ENCODE measurements around the gene ZNF497.
"Not testable (repeated sequence)": the region's sequence is repeated elsewhere in the genome, so short reads cannot be mapped to it uniquely, and the experiment has no call there.

Gene ZNF497

DNA sequence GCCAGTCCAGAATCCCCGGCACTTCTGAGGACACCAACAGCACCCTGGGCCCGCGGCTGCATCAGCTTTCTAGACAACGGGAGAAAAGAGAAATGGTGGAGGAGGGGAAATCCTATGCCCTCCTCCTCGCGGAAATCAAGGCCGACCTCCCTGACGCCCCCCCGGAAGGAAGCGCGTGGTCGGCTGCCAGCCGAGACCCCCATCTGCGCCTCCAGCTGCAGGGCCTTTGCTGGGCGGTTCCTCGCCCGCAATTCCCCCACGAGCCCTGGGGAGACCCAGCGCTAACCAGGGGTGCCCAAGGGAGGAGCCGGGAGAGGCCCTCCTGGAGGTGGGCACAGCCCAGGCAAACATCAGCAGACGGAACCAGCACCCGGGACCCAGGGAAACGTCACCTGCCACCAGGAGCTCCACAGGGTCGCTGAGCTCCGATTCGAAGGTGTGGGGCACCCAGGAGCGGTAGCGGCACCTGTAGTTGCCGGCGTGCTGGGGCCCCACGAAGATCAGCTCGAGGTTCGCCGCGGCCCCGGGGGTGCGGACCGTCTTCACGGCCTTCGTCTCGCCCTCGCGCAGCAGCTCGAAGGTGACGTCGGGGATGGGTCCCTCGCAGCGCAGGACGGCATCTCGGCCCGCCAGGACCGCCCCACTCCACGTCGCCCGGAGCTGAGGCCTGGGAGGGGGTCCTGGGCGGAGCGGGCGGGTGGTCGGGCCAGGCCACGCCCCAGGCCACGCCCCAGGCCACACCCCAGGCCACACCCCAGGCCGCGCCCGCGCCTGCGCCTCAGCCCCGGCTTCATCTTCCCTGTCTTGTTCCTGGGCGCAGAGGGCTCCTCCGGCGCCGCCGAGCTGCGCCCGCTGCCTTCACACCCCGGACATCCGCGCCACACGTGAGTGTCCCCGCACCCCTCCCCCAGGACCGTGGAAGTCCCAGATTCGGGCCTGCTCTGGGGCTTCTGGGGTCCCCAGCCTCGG lies 15.3 kb downstream of the ZNF497 start:
- DNase-seq: peak; percentile 53

DNA sequence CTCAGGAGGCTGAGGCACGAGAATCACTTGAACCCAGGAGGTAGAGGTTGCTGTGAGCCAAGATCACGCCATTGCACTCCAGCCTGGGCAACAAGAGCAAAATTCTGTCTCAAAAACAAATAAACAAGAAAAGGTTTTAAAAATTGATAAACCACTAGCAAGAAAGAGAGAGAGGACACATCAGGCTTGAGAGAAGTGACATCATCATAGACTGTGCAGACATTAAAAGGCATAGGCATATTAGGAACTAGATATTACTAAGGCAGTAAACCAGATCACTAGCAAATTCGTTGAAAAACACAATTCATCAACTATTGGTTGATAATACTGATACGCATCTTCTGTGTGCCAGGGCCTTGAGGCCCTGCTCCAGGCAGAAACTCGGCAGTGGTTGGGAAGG lies 17.0 kb downstream of the ZNF497 start:
- DNase-seq: no peak

DNA sequence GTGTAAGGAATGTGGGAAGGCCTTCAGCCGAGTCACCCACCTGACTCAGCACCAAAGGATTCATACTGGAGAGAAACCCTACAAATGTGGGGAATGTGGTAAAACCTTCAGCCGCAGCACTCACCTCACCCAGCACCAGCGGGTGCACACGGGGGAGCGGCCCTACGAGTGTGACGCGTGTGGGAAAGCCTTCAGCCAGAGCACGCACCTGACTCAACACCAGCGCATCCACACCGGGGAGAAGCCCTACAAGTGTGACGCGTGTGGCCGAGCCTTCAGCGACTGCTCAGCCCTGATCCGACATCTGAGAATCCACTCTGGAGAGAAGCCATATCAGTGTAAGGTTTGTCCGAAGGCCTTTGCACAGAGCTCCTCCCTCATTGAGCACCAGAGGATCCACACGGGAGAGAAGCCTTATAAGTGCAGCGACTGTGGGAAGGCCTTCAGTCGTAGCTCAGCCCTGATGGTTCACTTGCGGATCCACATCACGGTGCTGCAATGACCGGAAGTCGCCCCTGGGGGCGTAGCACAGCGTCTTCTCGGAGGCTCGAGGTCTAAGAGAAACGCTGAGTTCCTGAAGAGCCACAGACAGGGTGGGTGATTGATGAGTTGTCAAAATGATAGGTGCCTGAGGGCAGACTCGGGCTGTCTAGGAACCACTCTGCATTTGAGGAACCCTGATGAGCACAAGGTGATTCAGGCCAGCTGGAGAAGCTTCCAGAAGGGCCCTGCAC lies 23.6 kb downstream of the ZNF497 start:
- no peak for DNase-seq

DNA sequence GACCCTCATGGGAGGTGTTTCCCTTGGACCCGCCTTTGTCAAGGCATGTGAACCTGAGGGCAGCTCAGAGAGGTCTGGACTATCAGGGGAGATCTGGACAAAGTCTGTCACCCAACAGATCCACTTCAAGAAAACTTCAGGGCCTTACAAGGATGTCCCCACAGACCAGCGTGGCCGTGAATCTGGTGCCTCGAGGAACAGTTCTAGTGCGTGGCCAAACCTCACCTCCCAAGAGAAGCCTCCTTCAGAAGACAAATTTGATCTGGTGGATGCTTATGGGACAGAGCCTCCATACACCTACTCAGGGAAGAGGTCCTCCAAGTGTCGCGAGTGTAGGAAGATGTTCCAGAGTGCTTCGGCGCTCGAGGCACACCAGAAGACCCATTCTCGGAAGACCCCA lies 24.2 kb downstream of the ZNF497 start:
- no peak for DNase-seq

DNA sequence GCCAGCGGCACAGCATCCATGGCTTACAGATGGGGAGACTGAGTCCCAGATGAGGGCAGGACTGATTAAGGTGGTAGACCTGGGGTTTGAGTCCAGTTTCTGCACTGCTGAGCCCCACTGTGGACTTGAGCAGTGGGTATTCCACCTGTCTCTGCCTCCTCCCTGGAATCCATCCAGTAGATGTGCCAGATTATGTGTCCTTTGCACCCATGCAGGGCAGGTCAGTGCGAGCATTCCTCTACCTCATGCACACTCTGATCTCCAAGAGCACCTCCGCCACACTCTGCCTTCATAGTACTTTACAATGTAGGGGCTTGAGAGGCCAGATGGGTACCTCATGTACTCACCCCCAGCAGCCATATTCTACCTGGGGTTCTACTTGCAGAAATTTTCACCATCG lies 25.7 kb downstream of the ZNF497 start:
- DNase-seq: no peak

DNA sequence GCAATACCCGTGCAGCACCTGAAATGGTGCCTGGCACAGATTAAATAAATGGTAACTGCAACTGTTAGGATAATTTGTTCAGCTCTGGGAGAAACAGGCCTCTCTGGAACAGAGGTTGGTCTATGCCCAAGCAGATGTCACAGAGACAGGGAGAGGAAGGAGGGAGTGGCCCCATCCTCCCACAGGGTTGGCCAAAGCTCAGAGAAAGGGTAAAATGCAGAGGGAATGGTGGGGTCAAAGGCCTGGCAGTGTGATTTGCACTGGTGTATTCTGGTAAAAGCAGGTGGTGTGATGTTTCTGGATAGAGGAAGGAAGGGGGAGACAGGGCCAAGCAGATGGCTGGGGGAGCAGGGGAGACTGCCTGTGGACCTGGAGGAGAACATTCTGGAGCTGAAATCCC lies 26.3 kb downstream of the ZNF497 start:
- no peak for DNase-seq

DNA sequence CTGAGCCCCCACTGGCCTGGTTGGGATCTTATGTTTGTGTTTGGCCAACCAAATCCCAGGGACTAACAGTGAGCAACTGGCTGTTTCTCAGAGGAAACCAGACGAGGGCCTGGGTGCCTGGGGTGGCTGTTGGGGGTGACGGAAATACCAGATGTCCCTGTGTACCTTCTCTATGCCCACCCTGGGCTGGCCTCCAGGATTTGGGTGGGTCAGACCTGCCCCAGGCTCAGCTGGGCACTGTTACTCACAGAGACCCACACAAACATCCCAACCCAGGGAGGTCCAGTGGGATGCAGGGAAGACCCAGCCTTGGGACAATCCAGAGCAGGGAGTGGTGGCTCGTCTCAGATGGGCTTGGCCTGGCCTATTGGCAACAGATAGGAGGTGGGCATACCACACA lies 26.9 kb downstream of the ZNF497 start:
- DNase-seq: no peak

DNA sequence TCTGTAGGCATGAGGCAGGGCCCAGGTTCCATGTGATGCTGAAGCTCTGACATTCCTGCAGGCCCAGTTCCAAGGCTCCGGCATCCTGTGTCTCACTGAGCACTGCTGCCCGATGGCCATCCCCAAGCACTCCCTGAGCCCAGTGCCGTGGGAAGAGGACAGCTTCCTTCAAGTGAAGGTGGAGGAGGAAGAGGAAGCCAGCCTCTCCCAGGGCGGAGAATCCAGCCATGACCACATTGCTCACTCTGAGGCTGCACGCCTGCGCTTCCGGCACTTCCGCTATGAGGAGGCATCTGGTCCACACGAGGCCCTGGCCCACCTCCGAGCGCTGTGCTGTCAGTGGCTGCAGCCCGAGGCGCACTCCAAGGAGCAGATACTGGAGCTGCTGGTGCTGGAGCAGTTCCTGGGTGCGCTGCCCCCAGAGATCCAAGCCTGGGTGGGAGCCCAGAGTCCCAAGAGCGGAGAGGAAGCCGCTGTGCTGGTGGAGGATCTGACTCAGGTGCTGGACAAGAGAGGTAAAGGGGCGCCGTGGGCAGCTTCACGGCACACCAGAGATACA lies 27.8 kb downstream of the ZNF497 start:
- no peak for DNase-seq

DNA sequence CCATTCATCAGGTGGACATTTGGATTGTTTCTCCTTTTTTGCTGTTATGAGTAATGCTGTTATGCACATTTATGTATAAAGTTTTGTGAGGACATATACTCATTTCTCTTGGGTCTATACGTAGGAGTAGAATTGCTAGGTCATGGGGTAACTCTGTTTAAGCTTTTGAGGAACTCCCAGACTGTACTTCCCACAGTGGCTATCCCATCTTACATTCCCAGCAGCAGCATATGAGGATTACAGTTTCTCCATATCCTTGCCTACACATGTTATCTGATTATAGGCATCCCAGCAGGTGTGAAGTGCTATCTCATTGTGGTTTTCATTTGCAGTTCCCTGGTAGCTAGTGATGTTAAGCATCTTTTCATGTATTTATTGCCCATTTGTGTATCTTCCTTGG lies 29.9 kb downstream of the ZNF497 start:
- no peak for DNase-seq

DNA sequence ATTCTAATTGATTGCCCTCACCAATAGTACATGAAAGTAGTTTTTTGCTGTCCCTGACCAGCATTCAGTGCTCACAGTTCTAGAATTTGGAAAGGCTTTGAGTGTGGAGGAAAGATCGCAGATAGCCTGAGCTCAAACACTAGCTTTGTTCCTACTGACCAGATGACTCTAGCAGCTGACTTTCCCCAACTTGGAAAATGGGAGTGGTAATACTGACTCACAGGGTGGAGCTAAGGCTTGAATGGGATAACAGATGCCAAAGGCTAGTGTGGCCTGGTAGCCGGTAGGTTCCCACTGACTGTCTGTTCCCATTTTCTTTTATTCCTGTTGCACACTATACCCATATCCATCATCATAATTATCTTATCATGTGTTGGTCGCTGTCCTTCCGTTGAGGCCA lies 32.1 kb downstream of the ZNF497 start:
- DNase-seq: no peak

DNA sequence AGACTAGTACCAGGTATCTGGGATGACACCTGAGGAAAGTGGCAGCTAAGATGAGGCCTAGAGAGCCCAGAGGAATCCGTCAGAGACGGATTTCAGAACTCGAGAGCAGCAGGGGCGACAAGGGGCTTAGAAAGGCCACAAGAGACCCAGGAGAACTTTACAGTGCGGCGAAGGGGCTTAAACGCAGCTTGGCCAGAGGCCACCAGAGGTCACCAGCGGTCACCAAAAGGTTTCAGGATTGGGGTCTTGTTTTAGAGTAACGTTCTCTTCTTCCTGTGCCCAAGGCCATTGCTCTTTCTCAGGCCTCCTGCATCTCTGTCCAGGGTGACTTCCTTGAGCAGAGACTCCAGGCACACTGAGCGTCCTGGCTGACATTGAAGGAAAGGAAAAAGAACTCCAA lies 33.6 kb downstream of the ZNF497 start:
- DNase-seq: no peak

DNA sequence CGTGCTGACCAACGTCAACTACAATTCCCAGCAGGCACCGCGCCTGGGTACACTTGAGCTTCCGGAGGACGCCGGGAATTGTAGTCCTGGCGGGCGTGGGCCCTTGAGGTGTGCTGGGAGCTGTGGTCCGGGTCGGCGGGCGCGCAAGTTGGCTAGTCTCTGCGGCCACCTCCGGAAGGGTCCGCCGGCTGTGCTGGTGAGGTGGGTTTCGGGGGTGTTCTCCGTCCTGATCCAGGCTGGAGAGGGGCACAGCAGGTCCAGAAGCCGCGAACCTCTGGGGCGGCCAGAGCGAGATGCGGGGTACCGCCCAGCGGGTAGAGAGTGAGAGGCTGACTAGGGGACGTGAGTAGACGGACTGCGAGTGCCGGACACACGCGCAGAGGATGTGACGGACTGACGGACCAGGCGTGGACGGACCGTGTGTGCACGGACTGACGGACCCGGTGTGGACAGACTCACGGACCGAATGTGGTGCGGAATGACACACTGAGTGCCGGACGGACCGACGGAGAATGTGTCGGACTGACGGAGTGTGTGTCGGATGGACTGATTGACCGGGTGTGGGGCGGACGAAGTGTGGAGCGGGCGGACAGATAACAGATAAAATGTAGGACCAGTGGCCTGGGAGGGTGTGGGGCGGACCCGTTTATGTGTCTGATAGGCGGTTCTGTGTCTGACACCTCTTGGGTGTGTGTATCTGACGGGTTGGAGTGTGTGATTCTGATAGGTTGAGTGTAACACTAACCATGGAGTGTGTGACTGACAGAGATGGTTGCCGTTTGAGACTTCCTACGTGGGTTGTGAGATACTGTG lies 35.4 kb downstream of the ZNF497 start, which contains the start of gene ZSCAN22:
TSS of gene ZSCAN22 (plus strand) at position 81 of the 813 bp plus-strand sequence. CDS start 7,809 bp downstream, outside the sequence.
- DNase-seq: peak; percentile 85

DNA sequence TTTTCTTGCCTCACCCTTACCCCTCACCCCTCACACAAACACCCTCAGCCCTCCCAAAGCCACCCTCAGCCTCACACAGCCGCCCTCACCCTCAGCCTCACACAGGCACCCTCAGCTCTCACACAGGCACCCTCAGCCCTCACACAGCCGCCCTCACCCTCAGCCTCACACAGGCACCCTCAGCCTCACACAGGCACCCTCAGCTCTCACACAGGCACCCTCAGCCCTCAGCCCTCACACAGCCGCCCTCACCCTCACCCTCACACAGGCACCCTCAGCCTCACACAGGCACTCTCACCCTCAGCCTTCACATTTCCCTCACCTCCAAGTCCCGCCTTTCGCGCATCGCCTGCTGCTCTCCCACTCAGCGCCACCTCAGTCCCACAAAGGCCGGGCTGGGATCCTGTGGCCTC lies 36.0 kb downstream of the ZNF497 start:
- DNase-seq: no peak

DNA sequence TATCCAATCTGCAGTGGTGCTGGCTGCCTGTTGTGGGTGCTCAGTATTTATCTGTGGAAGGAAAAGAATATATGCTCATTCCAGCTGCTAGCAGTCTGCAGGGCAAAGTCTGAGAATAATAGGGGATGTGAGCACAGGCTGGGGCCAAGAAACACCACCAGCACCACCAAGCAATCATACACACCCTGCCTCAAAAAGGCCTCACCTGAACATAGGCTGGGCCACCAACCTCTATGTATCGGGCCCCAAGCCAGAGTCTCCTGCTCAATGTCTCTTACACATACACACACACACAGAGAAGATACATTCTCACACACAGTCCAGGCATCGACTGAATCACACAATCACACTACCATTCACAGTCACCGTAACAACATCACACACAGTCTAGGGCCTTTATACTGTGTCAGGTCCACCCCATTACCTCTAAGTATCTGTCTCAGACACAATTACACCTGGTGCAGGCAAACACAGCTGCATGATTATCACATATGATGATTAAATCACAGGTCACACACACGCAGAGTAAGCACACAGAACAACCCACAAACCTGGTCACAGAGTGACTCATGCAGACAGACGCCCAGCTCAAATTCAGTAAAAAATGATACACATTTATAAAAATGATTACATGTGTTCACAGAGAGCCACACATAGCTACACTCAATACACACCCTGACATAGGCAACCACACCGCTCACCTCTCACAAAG lies 37.1 kb downstream of the ZNF497 start:
- DNase-seq: no peak

DNA sequence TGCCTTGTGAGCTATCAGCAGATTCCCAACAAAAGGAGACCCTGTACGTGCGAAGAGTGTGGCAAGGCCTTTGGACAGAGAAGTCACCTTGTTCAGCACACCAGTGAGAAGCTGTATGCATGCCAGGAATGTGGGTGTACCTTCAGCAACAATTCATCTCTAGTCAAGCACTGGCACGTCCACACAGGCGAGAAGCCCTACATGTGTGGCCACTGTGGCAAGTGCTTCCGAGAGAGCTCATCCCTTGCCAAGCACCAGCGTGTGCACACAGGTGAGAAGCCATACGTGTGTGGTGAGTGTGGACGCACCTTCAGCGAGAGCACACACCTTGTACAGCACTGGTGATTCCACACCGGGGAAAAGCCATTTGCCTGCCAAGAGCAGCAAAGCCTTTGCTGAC lies 43.3 kb downstream of the ZNF497 start:
- no peak for DNase-seq

DNA sequence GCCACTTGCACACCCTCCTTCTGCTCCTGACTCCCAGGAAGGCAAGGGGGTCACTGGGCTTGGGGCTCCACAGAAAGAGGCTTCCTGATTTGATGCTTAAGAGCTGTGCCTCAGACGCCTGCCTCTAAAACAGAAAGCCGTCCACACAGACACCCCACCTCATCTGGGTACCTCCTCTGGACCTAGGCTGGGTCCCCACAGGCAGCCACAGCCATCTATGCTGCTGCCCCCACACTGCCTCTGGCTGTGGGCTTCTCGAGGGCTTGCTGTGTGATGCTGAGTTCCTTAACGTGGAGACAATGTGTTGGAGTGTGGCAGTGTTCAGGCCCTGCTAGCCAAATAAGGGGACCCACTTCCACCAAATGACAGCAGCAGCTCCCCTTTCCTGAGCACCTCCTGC lies 44.3 kb downstream of the ZNF497 start:
- DNase-seq: no peak

DNA sequence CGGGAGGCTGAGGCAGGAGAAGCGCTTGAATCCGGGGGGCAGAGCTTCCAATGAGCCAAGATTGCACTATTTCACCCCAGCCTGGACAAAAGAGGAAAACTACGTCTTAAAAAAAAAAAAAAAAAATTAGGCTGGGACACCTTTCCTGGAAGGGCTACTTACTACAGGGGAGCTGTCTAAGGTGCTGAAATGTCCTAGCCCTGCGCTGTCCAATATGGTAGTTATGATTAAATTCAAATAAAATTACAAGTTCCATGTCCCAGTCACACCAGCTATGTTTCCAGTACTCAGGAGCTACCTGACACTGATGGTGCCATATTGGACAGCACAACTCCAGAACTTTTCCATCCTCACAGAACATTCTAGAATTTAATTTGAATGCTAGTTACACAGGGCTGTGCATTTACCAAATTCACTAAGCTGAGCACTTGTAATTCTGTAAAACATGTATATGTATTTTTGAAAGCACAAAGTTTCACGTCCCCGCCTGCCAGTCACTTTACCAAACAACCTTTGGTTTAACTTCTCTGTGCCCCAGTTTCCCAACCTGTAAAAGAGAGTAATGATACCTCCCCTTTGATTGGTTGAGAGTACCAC lies 45.0 kb downstream of the ZNF497 start:
- no peak for DNase-seq

DNA sequence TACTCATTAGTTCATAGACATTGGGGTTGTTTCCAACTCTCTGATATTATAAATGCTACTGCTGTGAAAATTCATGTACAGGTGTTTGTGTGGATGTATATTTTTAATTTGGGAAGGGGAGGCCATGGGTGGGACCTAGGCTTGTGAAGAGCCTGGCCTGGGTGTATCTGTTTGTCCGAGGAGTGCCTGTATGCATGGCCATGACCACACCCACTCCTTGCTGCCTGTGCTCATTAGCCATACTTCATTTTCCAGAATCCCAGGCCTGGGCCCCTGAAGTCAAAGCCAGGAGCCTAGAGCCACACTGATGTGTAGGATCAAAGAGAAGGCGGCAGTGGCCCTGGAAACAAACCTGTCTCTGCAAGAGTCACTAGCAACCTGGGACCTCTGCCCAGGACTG lies 47.0 kb downstream of the ZNF497 start:
- no peak for DNase-seq

DNA sequence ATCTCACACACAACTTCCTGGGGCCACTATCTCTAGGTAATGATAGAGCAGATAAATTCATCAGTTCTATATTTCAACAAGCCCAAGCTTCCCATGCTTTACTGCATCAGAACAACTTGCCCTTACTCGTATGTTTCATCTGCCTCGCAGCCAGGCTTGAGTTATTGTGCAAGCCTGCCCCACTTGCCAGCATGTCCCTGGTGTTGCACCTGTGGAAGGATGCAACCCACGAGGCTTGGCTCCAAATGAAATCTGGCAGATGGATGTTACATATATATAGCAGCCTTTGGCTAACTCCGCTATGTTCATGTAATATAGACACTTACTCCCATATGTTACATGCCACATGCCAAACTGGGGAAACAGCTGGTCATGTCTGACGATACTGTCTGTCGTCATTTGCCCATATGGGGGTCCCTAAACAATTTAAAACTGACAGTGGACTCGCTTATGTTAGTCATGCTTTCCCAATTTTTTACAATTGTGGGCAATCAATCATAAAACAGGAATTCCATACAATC lies 51.1 kb downstream of the ZNF497 start:
- no peak for DNase-seq

DNA sequence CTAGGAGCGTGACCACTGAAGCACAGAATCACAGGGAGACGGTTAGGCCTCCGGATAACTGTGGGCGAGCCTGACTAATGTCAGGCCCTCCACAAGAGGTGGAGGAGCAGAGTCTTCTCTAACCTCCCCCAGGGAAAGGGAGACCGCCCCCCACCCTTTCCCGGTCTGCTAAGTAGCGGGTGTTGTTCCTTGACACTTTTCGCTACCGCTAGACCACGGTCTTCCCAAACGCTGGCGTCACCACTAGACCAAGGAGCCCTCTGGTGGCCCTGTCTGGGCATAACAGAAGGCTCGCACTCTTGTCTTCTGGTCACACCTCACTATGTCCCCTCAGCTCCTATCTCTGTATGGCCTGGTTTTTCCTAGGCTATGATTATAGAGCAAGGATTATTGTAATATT lies 51.9 kb downstream of the ZNF497 start:
- DNase-seq: not testable (repeated sequence)

DNA sequence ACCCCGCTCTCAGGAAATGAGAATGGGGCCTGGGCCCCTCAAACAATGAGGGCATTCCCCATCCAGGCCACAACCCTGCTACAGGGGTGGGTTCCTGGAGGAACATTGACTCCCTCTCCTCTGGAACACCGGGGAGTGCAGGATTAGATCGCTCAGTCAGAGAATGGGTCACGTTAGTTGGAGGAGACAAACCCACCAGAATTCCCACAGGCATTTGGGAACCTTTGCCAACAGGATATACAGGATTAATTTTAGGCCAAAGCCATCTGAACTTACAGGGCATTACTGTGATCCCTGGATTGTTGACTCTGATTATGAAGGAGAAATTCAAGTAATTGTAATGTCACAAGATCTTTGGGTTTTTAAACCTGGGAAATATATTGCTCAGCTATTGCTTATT lies 54.8 kb downstream of the ZNF497 start:
- DNase-seq: no peak

All from T-helper 9 cell (primary cell).